GM21390 (cell line): Measurements from ENCODE around the gene KLHL41.
A peak's percentile ranks its signal among the peaks of the same experiment; 100 is the strongest.
"Not testable (repeated sequence)": the region's sequence is repeated elsewhere in the genome, so short reads cannot be mapped to it uniquely, and the experiment has no call there.

ENCODE experiments used
- ATAC-seq: cut with Tn5 transposase; IDR thresholded peaks from one replicate; pipeline ENCODE4 v1.9.1; 2021; ENCODE audit not compliant: unreplicated experiment

KLHL41 gene

DNA sequence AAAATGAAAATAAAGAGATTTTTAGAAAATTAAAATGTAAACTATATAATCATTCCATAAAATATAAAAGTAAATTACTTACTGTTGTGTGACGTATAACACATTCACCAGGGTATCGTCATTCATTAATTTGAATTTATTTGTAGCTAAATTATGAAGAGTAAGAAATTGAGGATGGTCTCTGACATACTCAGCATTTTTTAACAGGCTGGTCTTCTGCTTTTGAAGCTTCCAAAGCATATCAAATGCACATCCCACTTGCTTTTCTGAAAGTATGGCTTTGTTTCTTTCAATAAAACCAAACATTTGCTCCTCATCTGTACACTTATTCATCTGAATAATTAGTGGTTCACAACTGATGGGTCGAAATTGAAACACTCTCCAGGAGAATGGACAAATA, 62.1 kb downstream of the KLHL41 start:
- ATAC-seq = no peak

DNA sequence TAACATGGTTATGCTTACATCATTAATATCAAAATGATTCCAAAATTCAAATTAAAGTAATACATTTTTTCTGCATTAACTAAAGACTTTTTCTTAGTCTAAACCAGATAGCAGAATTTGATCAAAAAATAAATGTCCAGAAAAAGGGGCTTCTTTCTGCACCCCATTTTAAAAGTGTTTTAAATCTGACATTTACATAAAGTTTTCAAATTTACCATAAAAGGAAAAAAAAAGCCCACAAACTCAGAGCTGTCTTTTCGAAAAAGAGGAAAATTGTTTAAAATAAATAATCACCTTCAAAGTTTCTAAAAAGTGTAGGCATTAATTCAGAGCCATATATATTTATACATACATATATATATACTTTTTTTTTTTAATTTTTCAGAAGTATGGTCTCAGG, 62.7 kb downstream of the KLHL41 start:
- ATAC-seq = no peak

DNA sequence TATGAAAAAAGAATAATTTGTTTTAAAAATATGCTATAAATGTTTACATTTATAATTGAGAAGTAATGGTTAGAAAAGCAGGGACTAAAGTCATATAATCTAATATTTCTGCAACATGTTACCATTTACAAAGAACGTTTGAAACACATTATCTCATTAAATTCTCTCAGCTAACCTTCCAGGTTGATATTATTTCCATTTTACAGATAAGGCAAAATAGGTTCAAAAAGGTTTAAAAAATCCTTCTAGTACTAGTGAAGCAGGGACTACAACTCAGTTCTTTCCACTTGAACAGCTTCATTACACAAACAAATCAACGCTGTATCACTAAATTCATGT, 63.3 kb downstream of the KLHL41 start:
- no peak for ATAC-seq

DNA sequence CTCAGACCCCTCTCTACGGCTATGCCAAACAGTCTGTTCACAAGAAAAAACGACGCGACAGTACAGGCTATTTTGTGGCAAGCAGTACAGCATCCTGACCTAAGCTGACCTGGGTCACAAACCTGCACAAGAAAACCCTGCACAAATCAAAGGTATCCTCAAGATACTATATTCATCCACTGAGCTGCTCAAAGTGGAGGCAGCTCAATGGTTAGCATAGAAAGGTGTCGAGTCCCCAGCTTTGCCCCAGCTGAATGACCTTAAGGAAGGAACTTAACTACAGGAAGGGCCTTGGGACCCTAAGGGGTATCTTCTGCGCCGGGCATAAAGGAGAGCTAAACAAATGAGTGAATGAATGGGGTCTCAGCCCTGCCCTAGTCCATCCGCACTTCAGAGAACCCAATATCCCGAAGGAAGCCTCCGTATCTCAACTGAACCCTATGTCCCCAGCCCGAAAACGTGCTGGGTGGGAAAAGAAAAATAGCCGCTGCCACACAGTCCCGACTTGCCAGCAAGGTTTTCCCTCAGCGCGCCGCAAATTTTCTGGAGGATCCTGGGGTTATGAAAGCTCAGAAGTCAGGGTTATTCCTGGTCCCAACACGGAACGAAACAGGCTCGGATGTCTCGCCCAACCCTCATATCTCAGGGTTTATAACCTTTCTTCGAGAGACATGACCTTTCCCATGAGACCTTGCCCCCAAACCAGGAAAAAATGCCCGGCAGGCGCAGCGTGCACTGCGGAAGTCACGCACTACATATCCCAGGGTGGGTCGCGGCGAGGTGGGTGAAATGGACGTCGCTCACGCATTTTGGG, 63.9 kb downstream of the KLHL41 start, which contains the start of gene FASTKD1:
Gene FASTKD1 (minus strand): TSS at position 706 of the 814 bp plus-strand sequence. CDS start 1,836 bp downstream, outside the sequence.
- ATAC-seq = peak; percentile 99

DNA sequence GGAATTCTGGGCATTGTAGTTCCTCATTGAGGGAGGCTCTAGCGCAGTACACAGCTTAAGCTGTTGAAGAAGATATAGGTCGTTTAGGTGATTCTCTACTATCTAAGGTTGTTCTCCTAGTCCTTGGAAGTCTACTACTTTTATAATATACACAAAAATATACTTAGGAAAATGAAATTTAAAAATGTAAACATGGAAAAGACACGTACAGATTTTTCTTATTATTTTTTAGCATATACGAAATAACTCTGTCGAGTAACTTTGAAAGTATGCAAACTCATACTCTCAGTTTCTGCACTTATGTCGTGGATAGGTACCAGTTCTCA, 64.4 kb downstream of the KLHL41 start:
- ATAC-seq = no peak

DNA sequence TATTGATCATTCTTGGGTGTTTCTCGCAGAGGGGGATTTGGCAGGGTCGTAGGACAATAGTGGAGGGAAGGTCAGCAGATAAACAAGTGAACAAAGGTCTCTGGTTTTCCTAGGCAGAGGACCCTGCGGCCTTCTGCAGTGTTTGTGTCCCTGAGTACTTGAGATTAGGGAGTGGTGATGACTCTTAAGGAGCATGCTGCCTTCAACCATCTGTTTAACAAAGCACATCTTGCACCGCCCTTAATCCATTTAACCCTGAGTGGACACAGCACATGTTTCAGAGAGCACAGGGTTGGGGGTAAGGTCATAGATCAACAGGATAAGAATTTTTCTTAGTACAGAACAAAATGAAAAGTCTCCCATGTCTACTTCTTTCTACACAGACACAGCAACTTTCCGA, 65.0 kb downstream of the KLHL41 start:
- not testable (repeated sequence) for ATAC-seq

DNA sequence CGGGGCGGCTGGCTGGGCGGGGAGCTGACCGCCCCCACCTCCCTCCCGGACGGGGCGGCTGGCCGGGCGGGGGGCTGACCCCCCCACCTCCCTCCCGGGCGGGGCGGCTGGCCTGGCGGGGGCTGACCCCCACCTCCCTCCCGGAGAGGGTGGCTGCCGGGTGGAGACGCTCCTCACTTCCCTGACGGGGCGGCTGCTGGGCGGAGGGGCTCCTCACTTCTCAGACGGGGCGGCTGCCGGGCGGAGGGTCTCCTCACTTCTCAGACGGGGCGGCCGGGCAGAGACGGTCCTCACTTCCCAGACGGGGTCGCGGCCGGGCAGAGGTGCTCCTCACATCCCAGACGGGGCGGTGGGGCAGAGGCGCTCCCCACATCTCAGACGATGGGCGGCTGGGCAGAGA, 65.8 kb downstream of the KLHL41 start:
- not testable (repeated sequence) for ATAC-seq
